ENCODE data around the gene ZNF385B.

The ZNF385B gene

DNA sequence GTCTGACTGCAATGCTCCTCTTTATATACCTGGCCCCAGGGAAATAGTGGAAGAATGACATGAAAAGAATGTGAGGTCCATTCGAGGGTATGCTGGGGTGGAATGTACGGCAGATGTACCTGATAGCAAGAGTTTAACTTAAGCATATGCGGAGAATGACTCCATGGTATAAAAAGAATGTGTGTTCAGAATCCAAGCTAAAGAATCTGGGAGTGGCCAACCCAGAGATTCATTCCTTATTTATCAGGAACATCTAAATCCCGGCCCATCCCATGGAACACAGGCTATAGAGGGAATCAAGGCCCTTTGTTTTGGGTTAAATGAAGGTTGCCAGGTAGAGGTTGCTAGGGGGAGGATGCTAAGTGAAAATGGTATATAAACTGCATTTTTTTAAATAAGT lies 150.0 kb downstream of the ZNF385B start:
- TF ChIP-seq, protein P1, sequence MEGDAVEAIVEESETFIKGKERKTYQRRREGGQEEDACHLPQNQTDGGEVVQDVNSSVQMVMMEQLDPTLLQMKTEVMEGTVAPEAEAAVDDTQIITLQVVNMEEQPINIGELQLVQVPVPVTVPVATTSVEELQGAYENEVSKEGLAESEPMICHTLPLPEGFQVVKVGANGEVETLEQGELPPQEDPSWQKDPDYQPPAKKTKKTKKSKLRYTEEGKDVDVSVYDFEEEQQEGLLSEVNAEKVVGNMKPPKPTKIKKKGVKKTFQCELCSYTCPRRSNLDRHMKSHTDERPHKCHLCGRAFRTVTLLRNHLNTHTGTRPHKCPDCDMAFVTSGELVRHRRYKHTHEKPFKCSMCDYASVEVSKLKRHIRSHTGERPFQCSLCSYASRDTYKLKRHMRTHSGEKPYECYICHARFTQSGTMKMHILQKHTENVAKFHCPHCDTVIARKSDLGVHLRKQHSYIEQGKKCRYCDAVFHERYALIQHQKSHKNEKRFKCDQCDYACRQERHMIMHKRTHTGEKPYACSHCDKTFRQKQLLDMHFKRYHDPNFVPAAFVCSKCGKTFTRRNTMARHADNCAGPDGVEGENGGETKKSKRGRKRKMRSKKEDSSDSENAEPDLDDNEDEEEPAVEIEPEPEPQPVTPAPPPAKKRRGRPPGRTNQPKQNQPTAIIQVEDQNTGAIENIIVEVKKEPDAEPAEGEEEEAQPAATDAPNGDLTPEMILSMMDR (IDR thresholded peaks at IDR 0.05; ENCODE audit: borderline replicate concordance, insufficient read depth, low read depth, low read length): no peak
- H3K4me3 ChIP-seq (ENCODE audit: low read depth, low read length): no peak overlapping the region

- no peak overlapping the region for H3K4me3 ChIP-seq (ENCODE audit: low read depth, low read length)
- TF ChIP-seq, protein P1 (IDR thresholded peaks at IDR 0.05; ENCODE audit: borderline replicate concordance, insufficient read depth, low read depth, low read length): no peak
Observed at GRCh38 chr2:179703702-179704101, 157.7 kb downstream of the ZNF385B start.

DNA sequence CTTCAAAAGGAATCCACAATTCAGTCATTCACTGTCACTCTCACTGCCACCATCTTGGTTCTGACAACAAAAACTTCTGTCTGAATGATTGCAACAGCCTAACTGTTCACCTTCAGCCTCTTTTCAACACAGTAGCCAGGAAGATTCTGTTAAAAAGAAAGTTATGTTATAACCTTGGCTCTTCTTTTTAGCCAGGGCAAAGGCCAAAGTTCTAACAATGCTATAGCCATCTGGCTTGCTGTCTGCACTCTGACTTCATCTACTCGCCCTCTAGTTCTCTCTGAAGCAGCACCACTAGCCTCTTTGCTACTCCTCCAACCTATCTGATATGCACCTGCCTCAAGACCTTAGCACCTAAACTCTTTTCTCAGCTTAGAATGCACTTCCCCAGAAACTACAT lies 158.5 kb downstream of the ZNF385B start:
- TF ChIP-seq, protein P1 (IDR thresholded peaks at IDR 0.05; ENCODE audit: borderline replicate concordance, insufficient read depth, low read depth, low read length): no peak
- H3K4me3 ChIP-seq (ENCODE audit: low read depth, low read length): no peak overlapping the region

DNA sequence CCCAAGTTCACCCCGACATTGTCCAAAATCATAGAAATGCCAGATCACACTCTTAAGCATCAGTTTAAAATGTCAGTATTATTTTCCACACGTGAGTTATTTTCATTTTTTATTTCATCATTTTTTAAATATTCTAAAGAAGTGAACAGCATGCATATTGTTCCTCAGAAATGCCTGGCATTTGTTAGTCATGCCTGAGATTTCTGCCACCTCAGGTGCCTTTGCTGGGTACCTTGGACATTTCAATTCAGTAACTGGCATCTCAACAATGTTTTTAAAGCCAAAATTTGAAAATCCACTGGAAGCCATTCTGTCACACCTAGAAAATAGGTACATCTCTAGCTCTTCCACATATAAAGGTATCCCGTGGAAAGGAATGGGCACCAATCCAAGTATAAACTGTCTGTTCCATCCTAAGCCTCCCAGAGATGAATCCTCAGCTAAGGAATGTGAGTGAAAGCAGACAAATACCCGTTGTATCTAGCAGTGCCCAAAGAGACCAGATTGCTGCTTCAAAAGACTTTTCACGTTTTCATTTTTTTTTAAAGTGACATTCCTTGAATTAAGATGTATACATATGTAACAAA lies 159.8 kb downstream of the ZNF385B start:
- TF ChIP-seq, protein P1 (IDR thresholded peaks at IDR 0.05; ENCODE audit: borderline replicate concordance, insufficient read depth, low read depth, low read length): no peak
- no peak overlapping the region for H3K4me3 ChIP-seq (ENCODE audit: low read depth, low read length)

DNA sequence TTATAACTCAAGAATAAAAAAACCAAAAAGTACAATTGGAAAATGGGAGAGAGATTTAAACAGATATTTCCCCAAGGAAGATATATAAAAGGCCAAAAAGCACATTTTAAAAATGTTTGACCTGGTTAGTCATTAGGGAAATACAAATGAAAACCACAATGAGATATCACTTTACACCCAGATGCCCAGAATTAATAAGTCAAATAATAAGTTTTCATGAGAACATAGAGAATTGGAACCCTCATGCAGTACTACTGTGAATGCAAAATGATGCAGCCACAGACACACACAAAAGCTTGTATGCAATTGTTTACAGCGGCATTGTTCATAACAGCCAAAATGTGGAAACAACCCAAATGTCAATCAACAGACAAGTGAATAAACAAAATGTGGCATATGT lies 165.9 kb downstream of the ZNF385B start:
- TF ChIP-seq, protein P1 (IDR thresholded peaks at IDR 0.05; ENCODE audit: borderline replicate concordance, insufficient read depth, low read depth, low read length): no peak
- H3K4me3 ChIP-seq (ENCODE audit: low read depth, low read length): no peak overlapping the region

- H3K4me3 ChIP-seq (ENCODE audit: low read depth, low read length): no peak overlapping the region
Observed at GRCh38 chr2:179694963-179695362, 166.4 kb downstream of the ZNF385B start.

GRCh38 chr2:179692610-179693009 lies 168.8 kb downstream of the ZNF385B start:
- no peak overlapping the region for H3K4me3 ChIP-seq (ENCODE audit: low read depth, low read length)
- TF ChIP-seq, protein P1 (IDR thresholded peaks at IDR 0.05; ENCODE audit: borderline replicate concordance, insufficient read depth, low read depth, low read length): no peak

More at GRCh38 chr2:179694963-179695362, 166.4 kb downstream of the ZNF385B start:
- TF ChIP-seq, protein P1 (IDR thresholded peaks at IDR 0.05; ENCODE audit: borderline replicate concordance, insufficient read depth, low read depth, low read length): no peak
